GM19395 (cell line): ENCODE measurements around the gene NR1H4.
"Not testable (repeated sequence)": the region's sequence is repeated elsewhere in the genome, so short reads cannot be mapped to it uniquely, and the experiment has no call there.

ENCODE experiments used
- ATAC-seq: cut with Tn5 transposase; IDR thresholded peaks from one replicate; pipeline ENCODE4 v1.9.1; 2021; ENCODE audit warnings: mild to moderate bottlenecking, moderate library complexity; ENCODE audit not compliant: unreplicated experiment

Gene NR1H4

DNA sequence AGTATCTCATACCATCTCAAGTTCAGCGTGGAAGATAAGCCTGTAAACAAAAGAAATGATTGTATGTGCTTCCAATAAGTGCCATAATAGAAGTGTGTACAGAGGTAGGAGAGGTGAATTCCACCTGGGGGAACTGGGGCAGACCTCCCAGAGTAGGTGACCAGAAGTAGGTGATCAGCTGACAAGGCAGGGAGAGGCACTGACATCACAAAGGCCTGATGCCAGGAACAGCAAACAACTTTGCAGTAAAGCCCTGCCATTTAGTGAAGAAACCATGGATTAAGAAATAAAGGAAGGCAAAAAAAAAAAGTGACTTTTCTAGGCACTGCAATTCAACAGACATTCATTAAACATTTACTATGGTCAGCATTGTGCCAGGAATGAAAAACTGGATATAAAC is 31.1 kb downstream of the NR1H4 start:
- ATAC-seq = no peak

DNA sequence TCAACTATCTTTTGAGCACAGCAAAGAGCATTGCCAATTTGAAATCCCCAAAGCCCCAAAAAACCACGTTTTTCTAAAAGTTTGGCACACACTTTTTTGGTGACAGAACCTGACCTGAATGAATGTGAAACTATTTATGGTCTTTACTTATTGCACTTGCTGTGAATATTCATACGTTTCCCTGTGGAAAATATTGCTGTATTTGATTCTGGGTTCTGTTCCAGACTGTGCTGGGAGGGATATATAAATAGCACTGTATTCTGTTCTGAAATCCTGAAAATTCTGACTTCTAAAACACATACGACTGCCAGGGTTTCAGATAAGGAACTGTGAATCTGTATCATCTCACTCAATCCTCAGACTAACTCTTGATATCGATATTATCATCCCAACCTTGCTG is 35.1 kb downstream of the NR1H4 start:
- no peak for ATAC-seq

DNA sequence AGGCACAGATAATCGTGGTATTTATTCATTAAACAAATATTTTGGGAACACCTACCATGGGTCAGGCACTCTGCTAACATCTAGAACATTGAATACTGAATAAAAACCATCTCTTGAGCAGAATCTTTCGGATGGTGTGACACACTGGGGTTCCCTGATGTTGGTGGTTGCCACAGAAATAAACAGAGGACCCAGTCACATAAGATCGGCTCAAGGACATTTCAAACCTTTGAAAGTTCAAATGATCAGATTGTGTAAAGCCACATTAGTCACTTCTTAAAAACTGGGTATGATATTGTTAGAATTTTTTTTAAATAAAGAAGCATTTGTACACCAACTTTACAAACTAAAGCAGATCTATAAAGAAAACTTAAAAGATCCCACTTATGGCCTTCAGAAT is 39.0 kb downstream of the NR1H4 start:
- no peak for ATAC-seq

DNA sequence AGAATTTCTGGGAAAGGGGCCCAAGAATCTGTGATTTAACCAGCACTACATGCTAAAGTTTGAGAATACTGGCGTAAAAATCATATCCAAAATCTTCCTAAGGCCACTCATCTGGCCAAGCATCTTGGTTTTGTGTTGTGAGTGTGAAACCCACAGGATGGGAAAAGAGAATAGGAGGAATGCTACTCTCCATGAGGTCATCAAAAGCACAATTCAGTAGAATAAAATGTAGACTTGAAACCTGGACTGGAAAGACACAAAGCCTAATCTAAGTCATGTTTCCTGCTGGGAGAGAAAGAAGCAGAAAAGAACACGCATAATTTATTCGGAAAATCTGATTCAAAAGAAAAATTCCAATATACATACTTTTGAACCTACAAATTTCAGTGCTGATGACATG is 42.3 kb downstream of the NR1H4 start:
- no peak for ATAC-seq

DNA sequence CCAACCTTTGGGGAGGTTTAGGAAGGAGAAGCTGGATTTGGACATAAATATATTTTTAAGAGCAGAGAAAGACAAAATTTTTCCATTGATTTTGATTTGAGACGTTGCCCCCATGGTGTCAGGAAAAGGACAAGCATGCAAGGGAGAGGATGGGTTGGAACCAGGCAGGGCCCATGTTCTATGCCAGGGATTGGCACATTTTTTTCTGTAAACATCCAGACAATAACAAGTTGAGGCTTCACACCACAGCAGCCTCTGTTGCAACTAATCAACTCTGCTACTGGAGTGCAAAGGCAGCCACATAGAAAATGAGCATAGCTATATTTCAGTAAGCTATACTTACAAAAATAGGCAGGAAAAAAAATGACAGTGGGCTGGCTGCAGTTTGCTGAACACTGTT is 44.7 kb downstream of the NR1H4 start:
- no peak for ATAC-seq

DNA sequence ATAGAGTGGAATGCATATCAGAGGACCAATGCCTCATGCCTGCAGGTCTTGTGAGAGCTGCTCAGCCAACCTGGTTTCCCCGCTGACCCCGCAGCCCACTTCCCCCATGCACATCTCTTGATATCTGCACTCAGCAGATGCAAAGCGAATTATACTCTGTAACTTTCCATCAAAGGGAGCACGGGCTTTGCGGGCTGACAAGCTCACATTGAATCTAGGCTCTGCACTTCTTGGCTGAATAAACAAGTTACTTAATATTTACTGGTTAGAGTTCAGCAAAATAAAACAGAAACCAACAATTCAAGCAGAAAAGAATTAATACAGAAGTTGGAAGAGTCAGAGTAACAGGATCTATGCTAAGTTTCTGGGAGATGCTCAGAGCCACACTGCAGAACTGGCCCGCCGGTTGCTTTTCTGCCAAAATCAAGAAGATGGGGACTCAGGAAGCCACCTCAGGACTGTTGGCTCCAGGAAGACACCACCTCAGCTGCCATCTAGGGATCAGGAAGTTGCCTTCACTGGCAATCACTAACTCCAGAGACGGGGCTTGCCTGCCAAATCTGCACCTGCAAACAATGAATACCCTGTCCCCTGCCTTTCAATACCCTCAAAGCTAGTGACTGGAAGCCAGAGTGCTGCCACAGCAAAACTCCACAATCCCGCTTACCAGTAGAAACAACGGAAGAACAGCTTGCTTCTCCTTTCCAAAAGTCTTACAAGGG is 46.5 kb downstream of the NR1H4 start:
- no peak for ATAC-seq

DNA sequence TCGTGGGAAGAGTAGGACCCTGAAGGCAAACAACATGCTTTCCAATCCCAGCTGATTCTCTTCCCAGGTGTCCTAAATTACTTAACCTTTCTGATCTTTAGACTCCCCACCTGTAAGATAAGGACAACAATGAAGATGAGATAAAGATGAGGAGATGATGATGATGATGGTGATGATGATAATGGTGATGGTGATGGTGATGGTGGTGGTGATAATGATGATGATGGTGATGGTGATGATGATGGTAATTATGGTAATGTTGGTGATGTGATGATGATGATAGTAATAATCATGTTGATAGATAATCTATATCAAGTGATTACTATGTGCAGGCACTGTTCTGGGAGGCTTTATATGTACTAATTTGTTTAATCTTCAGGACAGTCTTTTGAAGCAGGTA is 48.3 kb downstream of the NR1H4 start:
- ATAC-seq = no peak

DNA sequence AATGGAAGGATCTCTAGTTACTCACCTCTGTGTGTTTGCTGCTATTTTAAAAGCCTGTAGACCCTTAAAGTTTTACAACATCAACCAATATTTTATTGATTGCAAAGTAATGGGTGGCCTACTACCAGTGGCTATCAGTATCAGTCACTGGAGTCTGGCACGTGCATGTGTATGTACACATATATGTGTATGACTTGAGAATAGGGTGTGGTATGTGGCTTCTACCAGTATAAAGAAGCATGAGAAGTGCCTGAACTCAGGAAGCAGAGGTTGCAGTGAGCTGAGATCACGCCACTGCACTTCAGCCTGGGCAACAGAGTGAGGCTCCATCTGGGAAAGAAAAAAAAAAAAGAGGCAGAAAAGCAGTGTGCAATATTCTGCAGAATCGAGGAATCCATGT is 54.4 kb downstream of the NR1H4 start:
- ATAC-seq = no peak

DNA sequence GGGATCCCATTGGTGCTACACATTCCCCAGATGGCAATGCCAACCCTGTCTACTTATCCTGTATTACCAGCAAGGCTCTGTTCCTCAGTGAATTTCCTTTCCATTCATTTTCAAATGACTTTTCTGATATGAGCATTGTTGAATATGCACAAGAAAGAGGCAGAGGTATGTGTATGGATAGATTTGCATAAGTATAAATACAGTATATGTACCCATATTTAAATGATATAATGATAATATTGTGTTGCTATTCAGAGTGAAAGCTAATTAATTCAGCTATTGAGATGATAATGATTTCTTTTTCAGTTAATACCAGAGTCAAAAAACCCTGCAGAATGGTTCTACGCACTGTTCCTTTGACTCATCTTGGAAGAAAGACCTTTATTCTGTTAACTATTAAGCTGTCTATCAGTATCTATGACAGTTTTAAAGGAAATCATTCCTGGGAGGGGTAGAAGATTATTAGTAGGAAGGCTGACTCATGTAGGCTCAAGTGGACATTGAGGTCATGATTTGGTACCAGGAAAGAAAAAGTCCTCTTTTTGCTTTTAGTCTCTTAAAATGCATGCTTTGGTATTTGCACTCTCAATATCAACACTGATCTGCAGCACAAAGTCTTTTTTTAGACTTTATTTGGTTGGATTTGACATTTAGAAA is 54.9 kb downstream of the NR1H4 start:
- ATAC-seq = no peak

DNA sequence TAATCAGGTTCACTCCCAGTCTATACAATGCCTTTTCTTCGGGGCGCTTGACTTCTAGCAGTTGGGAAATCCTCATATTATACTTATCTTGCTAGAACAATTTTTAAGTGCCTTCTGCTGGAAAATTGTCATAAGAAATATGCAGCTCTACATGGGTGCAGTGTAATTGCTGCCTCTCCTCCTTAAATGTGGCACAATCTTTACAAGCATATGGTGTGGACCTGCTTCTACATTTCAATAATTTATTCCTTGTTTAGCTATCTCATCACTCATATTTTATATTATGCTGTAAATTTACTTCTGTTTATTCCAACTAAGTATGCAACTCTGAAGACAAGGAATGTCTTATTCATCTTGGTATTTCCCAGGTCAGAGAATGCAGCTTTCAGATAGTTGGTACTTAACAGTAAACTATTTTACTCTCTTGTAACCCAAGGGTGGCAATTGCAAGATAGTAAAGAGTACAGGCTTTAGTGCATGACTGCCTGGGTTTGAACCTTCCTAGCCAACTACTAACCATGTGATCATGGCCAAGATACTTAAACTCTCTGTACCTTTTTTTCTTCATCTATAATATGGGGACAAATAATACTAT is 56.2 kb downstream of the NR1H4 start:
- no peak for ATAC-seq

DNA sequence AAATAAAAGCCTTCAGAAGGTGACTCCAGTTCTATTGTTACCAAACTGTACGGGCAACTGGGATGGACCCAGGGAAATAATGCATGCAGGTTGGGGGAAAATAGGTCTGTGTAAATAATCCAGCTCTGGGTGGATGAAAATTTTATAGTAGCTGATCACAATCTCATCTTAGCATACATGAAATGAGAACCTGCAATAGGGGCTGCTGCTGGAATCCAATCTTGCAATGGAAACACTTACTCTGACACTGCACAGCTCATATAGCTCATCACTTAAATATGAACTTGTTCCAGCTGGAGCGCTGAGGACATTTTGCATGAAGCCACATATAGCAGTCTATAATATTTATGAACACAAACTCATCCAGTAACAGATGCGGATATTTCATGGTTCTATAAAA is 59.7 kb downstream of the NR1H4 start:
- no peak for ATAC-seq

DNA sequence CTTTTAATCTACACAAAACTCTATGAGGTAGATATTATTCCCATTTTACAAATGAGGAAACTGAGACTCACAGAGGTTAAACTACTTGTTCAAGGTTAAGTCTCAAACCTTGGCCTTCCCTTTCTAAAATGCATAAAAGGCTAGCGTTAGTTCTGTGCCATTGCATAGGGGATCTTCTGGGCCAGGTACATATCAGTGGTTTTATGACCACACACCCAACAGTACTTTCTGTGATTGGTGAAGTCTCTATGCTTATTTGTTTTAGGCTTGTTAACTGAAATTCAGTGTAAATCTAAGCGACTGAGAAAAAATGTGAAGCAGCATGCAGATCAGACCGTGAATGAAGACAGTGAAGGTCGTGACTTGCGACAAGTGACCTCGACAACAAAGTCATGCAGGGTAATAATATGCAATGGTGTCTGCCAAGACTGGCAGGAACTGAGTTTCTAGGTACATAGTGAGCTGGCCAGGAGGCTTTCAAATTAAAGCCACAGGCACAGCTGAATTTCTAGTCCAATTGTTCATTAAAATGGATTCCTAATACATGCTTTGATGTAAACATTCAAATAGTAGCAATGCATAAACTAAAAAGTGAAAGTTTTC is 61.1 kb downstream of the NR1H4 start:
- ATAC-seq = no peak

DNA sequence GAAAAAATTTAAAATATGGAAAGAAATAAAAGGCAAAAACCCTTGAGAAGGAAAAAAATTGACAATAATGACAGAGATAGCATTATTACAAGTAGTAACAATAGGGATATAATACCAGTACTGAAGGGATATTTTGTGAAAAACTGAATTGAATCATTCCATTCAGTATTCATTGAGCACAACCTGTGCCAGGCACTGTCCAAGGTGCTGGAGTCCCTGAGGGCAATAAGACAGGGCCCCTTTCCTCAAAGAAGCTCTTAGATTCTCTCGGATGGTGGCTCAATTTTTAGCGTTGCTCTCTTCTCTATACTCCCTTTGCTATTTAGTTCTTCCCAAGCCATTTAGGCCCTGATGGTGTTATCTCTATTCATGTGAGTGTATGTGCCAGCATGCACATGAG is 65.5 kb downstream of the NR1H4 start:
- no peak for ATAC-seq

DNA sequence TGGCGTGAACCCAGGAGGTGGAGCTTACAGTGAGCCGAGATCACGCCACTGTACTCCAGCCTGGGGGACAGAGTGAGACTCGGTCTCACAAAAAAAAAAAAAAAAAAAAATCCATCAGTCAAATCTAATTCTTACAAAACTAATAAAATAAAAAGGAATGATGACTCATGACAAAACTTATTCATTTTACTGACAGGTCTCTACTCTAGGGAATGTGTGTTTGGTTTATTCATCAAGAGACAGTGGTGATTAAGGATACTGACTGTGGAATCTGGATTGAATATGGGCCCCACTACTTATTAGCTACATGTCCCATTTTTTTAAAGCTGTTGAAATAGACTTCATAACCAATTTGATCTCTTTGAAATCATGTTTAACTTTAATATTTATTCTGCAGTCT is 70.5 kb downstream of the NR1H4 start:
- ATAC-seq = no peak

DNA sequence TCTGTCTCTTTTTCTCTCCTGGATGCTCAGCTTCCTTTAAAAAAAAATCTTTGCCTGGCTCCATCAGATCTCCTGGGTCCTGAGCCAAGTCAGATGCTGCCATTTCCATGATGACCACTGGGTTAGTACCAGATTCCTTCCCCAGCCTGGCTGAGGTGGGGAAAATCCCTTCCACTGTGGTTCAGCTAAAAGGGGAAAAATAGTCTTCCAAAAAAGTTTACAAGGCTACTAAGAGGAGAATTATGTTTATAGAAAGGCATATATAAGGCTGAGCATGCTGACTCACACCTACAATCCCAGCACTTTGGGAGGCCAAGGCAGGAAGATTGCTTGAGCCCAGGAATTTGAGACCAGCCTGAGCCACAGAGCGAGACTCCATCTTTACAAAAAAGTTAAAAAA is 71.4 kb downstream of the NR1H4 start:
- ATAC-seq = no peak

DNA sequence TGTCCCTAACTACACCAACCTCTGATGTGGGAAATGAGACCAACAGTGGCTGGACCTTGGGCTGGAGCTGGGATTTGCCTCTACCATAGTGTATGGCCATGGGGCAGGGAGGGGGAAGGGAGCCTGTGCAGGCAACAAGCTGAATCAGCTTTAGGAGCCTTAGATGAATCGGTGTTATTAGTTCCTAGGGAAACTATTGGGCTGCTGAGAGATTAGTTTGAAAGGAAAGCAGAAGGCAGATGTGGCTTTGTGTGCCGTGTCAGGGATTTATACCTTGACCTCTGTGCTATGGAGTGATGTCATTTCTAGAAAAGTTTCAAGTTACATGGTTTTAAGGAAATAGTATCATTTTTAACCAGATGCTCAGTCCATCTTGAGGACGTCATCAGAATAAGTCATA is 80.3 kb downstream of the NR1H4 start:
- no peak for ATAC-seq

DNA sequence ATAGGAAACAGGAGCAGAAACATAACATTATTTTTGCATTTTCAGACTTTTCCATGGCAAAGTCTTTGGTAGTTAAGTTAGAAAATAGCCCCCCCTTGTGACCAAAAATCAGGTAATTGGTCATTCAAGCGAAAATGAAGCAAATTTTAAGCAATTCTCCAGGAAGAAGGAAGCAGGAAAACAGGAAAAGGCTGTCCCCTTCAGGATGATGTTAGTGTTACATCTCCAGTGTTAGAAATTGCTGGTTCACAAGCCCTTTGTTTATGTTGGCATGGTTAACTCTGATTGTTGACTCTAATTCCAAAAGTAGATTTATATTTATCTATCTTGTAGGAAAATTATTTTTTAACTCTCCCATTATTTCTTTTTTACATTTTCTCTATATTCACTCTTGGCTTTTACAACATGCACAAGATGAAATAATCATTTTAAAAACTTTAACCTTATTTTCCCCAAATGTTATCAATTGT is 81.0 kb downstream of the NR1H4 start:
- no peak for ATAC-seq

DNA sequence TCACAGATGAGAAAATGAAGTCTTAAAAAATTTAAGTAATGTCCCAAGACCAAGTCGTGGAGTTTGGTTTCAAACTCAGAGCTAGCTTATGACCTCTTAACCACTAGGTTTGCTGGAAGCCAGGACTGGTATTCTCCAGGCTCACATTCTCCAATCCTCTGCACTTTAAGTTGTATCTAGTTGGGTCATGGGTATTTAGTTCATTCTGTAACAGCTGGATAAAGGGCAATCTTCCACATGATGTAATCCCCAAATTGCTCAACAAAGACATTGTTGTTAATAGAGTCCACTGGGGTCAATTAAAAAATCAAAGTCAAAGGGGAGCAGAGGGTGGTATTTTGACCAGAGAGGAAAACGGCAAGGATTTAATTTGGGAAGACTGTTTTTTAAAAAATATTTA is 82.1 kb downstream of the NR1H4 start:
- no peak for ATAC-seq

DNA sequence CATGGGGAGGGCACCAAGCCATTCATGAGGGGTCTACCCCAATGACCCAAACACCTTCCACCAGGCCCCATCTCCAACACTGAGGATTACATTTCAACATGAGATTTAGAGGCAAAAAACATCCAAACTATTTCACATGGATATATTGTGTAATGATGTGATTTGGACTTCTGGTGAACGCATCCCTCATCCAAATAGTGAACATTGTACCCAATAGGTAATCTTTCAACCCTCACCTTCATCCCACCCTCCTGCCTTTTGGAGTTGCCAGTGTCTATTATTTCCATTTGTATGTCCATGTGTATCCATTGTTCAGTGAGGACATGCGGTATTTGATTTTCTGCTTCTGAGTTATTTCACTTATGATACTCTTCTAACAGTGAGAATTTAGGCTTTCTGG is 83.7 kb downstream of the NR1H4 start:
- ATAC-seq = no peak

DNA sequence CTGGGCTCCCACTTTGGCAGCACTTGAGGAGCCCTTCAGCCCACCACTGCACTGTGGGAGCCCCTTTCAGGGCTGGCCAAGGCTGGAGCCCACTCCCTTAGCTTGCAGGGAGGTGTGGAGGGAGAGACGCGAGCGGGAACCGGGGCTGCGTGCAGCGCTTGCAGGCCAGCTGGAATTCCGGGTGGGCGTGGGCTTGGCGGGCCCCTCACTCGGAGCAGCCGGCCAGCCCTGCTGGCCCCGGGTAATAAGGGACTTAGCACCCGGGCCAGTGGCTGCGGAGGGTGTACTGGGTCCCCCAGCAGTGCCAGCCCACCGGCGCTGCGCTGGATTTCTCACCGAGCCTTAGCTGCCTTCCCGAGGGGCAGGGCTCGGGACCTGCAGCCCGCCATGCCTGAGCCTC is 85.6 kb downstream of the NR1H4 start:
- ATAC-seq = not testable (repeated sequence)

DNA sequence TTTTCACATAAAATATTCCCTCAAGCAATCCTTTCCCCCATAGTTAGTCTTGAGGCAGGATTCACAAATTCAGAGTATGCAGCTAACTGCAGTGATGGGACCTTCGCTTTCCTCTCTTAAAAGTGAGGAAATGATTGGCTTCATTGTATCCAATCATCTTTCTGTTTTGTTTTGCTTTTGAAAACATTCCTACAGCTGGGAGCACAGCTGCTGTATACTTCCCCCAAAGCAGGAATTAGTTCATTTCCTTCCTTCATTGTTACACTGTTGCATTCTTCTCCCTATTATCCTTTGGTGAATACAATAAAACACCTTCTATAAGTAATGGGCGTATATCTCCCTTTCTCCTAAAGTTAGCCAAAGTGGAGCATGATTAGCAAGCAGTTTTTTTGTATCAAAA is 90.4 kb downstream of the NR1H4 start:
- ATAC-seq = no peak

DNA sequence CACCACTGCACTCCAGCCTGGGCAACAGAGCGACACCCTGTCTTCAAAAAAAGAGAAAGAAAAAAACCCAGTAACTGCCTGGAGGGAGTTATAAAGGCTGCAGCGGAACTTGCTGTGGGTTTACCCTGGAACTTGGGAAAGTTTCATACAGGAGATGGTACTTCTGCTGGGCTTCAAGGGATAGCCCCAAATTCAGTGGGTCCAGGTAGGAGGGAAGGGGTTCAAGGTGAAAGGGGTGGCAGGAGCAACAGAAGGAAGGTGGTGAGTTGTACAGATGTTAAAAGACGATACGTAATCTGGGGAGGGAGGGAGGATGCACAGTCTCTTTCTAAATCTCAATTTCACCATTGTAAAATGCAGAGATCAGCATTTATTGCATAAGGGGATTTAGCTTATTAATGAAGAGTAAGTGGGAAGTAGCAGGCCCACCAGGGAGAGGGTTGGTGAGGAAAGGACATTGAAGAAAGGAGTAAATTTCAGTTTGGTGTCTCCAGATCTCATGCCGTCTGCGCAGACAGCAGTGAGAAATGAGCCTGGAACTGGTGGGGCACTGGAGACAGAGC is 91.3 kb downstream of the NR1H4 start:
- no peak for ATAC-seq
